Effector CD4-positive, alpha-beta T cell (primary cell): ENCODE measurements around the gene URAD.

ENCODE experiments used
- DNase-seq: peaks from one replicate; pipeline ENCODE4 v3.0.0-alpha.2; 2020

The URAD gene

GRCh38 chr13:27954406-27954851 lies 34.1 kb downstream of the URAD start:
- DNase-seq, result no peak

GRCh38 chr13:27953676-27954405 lies 34.7 kb downstream of the URAD start:
- DNase-seq, result peak; percentile 34

- no peak for DNase-seq
Observed at GRCh38 chr13:27952876-27953675, 35.4 kb downstream of the URAD start.

DNA sequence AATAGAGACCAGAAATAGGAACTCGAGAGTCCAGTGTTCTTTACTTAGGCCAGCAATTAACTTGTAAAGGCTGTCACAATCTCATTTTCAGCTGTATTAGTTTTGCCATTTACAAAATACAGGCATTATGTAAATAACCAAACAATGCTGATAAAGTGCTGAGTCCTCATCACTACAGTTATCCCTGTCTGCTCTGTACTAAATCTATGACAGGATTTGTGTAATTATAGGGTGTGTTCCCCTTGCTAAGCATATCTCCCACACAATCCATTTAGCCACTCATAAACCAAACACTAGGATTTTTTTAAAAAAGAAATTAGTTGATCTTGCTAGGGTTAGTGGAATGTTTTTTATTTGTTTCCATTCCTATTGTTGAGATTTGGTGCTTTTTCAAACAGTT lies 45.5 kb downstream of the URAD start:
- DNase-seq, result no peak

- DNase-seq, result no peak
Observed at GRCh38 chr13:27933580-27934328, 54.7 kb downstream of the URAD start.

DNA sequence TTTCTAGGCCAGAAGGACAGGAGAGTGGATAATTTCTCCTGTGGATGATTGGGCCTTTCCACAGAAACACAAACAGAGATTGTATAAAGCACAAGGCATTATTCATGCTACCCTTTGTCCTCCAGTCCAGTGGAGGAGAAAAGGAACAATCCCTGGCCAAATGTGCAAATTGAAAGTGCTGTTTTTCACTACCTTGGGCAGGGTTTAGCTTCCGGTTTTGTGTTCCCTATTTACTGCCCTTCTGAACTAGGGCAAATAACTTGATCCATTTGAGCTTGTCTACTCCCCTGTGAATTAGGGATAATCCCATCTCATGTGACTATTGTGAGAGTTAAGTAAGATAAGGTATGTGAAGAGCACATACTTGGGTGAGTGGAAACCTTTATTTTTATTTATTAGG lies 55.4 kb downstream of the URAD start:
- no peak for DNase-seq

DNA sequence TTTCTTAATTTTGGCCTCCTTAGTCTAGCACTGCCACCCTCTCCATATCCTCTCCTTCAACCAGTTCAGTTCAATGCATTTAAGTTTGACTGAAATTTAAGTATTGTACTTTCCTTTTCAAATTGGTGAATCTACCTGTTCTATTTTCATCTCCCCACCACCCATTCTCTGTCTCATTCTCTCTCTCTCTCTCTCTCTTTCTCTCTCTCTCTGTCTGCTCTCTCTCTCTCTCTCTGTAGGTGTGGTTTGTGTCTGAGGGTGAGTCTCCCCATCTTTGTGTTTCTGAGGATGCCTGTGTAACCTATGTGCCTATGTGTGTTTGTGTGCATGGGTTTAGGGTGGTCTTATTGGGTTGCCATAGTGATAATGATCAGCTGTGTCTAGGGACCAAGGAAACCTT lies 58.6 kb downstream of the URAD start:
- DNase-seq, result no peak

- DNase-seq, result no peak
Observed at GRCh38 chr13:27928805-27929753, 59.4 kb downstream of the URAD start.

DNA sequence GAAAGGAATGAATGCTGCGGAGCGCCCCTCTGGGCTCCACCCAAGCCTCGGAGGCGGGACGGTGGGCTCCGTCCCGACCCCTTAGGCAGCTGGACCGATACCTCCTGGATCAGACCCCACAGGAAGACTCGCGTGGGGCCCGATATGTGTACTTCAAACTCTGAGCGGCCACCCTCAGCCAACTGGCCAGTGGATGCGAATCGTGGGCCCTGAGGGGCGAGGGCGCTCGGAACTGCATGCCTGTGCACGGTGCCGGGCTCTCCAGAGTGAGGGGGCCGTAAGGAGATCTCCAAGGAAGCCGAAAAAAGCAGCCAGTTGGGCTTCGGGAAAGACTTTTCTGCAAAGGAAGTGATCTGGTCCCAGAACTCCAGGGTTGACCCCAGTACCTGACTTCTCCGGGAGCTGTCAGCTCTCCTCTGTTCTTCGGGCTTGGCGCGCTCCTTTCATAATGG lies 60.1 kb downstream of the URAD start:
- no peak for DNase-seq
